Glutamatergic neuron (in vitro differentiated cells): ENCODE results near the gene ZPBP. TPM values are rescaled to one million over a fixed set of nuclear protein-coding genes. Genes with fewer than 3 reads are reported as not detected.

Experiments
- DNase-seq: peaks from one replicate; pipeline ENCODE4 v3.0.0; 2022
- H3K27ac Mint-ChIP-seq: one replicate; pipeline ENCODE4 v1.8.0; 2020; ENCODE audit warnings: mild to moderate bottlenecking, mixed read lengths, inconsistent platforms; ENCODE audit not compliant: unreplicated experiment
- H3K27me3 Mint-ChIP-seq: one replicate; pipeline ENCODE4 v1.8.0; 2020; ENCODE audit warnings: mild to moderate bottlenecking, moderate library complexity, mixed read lengths, inconsistent platforms; ENCODE audit not compliant: unreplicated experiment
- H3K36me3 Mint-ChIP-seq: one replicate; pipeline ENCODE4 v1.8.0; 2020; ENCODE audit warnings: mild to moderate bottlenecking, mixed read lengths, inconsistent platforms; ENCODE audit not compliant: unreplicated experiment
- H3K4me1 Mint-ChIP-seq: one replicate; pipeline ENCODE4 v1.8.0; 2020; ENCODE audit warnings: mild to moderate bottlenecking, low read depth, mixed read lengths, inconsistent platforms; ENCODE audit not compliant: unreplicated experiment
- H3K4me3 Mint-ChIP-seq: one replicate; pipeline ENCODE4 v1.8.0; 2020; ENCODE audit warnings: mild to moderate bottlenecking, mixed read lengths, inconsistent platforms; ENCODE audit not compliant: unreplicated experiment
- H3K9me3 Mint-ChIP-seq: one replicate; pipeline ENCODE4 v1.8.0; 2020; ENCODE audit warnings: mild to moderate bottlenecking, moderate library complexity, mixed read lengths, inconsistent platforms; ENCODE audit not compliant: unreplicated experiment
- total RNA-seq: library from RNA; stranded (reverse); fragmentation: NEBNext Ultra II Directional; extraction: Animal tissue kit (Norgen Biotek cat#: 25700); gene quantifications from one replicate; pipeline ENCODE4 v1.2.1, GENCODE V29; 2021; ENCODE audit not compliant: unreplicated experiment
- TF ChIP-seq, protein P1 (sequence below): fragments of 200-600 bp; sonication (generic); IDR thresholded peaks from one replicate; pipeline ENCODE4 v1.5.0; 2021; ENCODE audit not compliant: partially characterized antibody, unreplicated experiment

ZPBP gene
- total RNA-seq, 1 donor from 2014 or later, result not detected

DNA sequence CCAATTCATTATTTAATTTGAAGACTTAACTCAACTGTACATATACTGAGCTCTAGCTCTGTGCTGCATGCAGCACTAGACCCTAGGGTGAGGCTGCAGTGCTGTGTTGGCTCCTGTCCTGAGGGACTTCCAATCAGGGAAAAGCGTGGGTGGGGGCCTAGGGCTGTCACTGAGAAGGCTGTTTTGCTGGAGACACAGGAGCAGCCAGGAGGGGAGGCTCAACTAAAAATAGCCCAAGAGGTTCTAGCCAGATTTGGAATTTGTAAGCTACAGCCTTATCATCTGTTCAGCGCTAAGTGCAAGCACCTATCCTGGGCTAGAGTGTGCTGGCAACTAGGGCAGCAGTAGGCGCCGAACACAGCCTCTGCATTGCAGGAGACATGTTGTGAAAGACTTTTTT, 198.5 kb downstream of the ZPBP start:
- TF ChIP-seq, protein P1, sequence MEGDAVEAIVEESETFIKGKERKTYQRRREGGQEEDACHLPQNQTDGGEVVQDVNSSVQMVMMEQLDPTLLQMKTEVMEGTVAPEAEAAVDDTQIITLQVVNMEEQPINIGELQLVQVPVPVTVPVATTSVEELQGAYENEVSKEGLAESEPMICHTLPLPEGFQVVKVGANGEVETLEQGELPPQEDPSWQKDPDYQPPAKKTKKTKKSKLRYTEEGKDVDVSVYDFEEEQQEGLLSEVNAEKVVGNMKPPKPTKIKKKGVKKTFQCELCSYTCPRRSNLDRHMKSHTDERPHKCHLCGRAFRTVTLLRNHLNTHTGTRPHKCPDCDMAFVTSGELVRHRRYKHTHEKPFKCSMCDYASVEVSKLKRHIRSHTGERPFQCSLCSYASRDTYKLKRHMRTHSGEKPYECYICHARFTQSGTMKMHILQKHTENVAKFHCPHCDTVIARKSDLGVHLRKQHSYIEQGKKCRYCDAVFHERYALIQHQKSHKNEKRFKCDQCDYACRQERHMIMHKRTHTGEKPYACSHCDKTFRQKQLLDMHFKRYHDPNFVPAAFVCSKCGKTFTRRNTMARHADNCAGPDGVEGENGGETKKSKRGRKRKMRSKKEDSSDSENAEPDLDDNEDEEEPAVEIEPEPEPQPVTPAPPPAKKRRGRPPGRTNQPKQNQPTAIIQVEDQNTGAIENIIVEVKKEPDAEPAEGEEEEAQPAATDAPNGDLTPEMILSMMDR, result no peak
- H3K4me3 Mint-ChIP-seq, result no peak overlapping the region
- H3K27me3 Mint-ChIP-seq, result no peaks in the 10 kb centered on the region
- DNase-seq, result no peak
- no peaks in the 10 kb centered on the region for H3K4me1 Mint-ChIP-seq
- H3K9me3 Mint-ChIP-seq, result no peaks in the 10 kb centered on the region
- H3K36me3 Mint-ChIP-seq, result peaks cover 5% of the 10 kb centered on the region
- H3K27ac Mint-ChIP-seq, result no peak overlapping the region

GRCh38 chr7:49893131-49893530, 199.9 kb downstream of the ZPBP start:
- DNase-seq, result no peak
- Mint-ChIP-seq H3K27me3 (no peaks in the 10 kb centered on the region), H3K36me3 (peaks cover 5% of the 10 kb centered on the region), H3K9me3 (no peaks in the 10 kb centered on the region), H3K4me1 (no peaks in the 10 kb centered on the region), H3K27ac (no peak overlapping the region), H3K4me3 (no peak overlapping the region)
- TF ChIP-seq, protein P1, result no peak

DNA sequence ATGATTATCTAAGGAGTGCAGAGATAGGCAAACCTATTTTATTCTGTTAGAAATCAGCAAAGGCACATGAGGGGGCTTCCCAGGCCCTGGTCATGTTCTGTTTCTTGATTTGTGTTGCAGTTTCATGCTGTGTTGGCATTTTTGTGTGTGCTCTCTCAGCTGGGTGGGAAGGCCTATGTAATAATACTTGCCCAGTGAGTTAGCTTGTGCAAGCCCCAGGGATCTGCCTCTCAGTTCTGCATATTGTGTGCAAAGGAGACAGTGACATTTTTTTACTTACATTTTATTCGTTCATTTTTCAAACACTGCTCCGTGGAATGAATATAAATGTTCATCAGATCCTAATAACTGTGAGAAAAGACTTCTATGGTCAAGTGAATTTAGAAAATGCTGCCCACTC, 200.6 kb downstream of the ZPBP start:
- Mint-ChIP-seq H3K27me3 (no peaks in the 10 kb centered on the region), H3K27ac (no peak overlapping the region), H3K36me3 (peaks cover 5% of the 10 kb centered on the region), H3K4me3 (no peak overlapping the region), H3K9me3 (no peaks in the 10 kb centered on the region), H3K4me1 (no peaks in the 10 kb centered on the region)
- no peak for DNase-seq
- TF ChIP-seq, protein P1, result no peak

Other genes with a start within 250 kb of the ZPBP start
- gene IKZF1, start 211.5 kb upstream of the ZPBP start, total RNA-seq, result 1.1 TPM